ENCODE measurements around the gene DTHD1. TPM values are rescaled to one million over a fixed set of nuclear protein-coding genes. Genes with fewer than 3 reads are reported as not detected.

The DTHD1 gene
- total RNA-seq, 1 experiment from 2014 or later, result not detected

GRCh38 chr4:36313703-36314102 is 32.3 kb downstream of the DTHD1 start:
- no peak for DNase-seq (ENCODE audit: low read depth)

- DNase-seq (ENCODE audit: low read depth), result peak; percentile 2
These were observed 35.2 kb downstream of the DTHD1 start for GRCh38 chr4:36316607-36317006.

GRCh38 chr4:36317721-36318120 is 36.3 kb downstream of the DTHD1 start:
- no peak for DNase-seq (ENCODE audit: low read depth)

GRCh38 chr4:36320117-36320896 is 38.9 kb downstream of the DTHD1 start:
- no peak for DNase-seq (ENCODE audit: low read depth)

- DNase-seq (ENCODE audit: low read depth), result no peak
These were observed 39.8 kb downstream of the DTHD1 start for GRCh38 chr4:36321176-36321575.

GRCh38 chr4:36322921-36323354 is 41.5 kb downstream of the DTHD1 start:
- DNase-seq (ENCODE audit: low read depth), result no peak

GRCh38 chr4:36323816-36324419 is 42.5 kb downstream of the DTHD1 start:
- DNase-seq (ENCODE audit: low read depth), result no peak

GRCh38 chr4:36324808-36325207 is 43.4 kb downstream of the DTHD1 start:
- no peak for DNase-seq (ENCODE audit: low read depth)

- no peak for DNase-seq (ENCODE audit: low read depth)
These were observed 44.1 kb downstream of the DTHD1 start for GRCh38 chr4:36325499-36325898.

- DNase-seq (ENCODE audit: low read depth), result no peak
These were observed 44.5 kb downstream of the DTHD1 start for GRCh38 chr4:36325926-36326325.

GRCh38 chr4:36326476-36327029 is 45.1 kb downstream of the DTHD1 start:
- no peak for DNase-seq (ENCODE audit: low read depth)

- DNase-seq (ENCODE audit: low read depth), result no peak
These were observed 46.0 kb downstream of the DTHD1 start for GRCh38 chr4:36327400-36327799.

- no peak for DNase-seq (ENCODE audit: low read depth)
These were observed 46.7 kb downstream of the DTHD1 start for GRCh38 chr4:36328130-36328529.

- no peak for DNase-seq (ENCODE audit: low read depth)
These were observed 47.8 kb downstream of the DTHD1 start for GRCh38 chr4:36329228-36329627.

- DNase-seq (ENCODE audit: low read depth), result no peak
These were observed 49.4 kb downstream of the DTHD1 start for GRCh38 chr4:36330796-36331195.

GRCh38 chr4:36332023-36332781 is 50.8 kb downstream of the DTHD1 start:
- no peak for DNase-seq (ENCODE audit: low read depth)

- no peak for DNase-seq (ENCODE audit: low read depth)
These were observed 51.3 kb downstream of the DTHD1 start for GRCh38 chr4:36332782-36333131.

GRCh38 chr4:36333303-36333877 is 52.0 kb downstream of the DTHD1 start:
- no peak for DNase-seq (ENCODE audit: low read depth)

GRCh38 chr4:36337665-36338185 is 56.3 kb downstream of the DTHD1 start:
- DNase-seq (ENCODE audit: low read depth), result no peak

GRCh38 chr4:36338973-36339372 is 57.6 kb downstream of the DTHD1 start:
- DNase-seq (ENCODE audit: low read depth), result no peak

- DNase-seq (ENCODE audit: low read depth), result no peak
These were observed 60.5 kb downstream of the DTHD1 start for GRCh38 chr4:36341936-36342335.
